GM18498 (cell line): ENCODE results near the gene ITPKB.
"Not testable (repeated sequence)": the region's sequence is repeated elsewhere in the genome, so short reads cannot be mapped to it uniquely, and the experiment has no call there.

Source experiments
- ATAC-seq: cut with Tn5 transposase; IDR thresholded peaks from one replicate; pipeline ENCODE4 v1.9.1; 2021; ENCODE audit warnings: mild to moderate bottlenecking, moderate library complexity; ENCODE audit not compliant: unreplicated experiment

The ITPKB gene

GRCh38 chr1:226761322-226761721, 22.2 kb upstream of the ITPKB start:
- ATAC-seq = no peak

GRCh38 chr1:226754793-226755533, 15.9 kb upstream of the ITPKB start:
- no peak for ATAC-seq

GRCh38 chr1:226754097-226754496, 15.0 kb upstream of the ITPKB start:
- ATAC-seq = no peak

- no peak for ATAC-seq
Observed at GRCh38 chr1:226751703-226752102, 12.6 kb upstream of the ITPKB start.

- ATAC-seq = no peak
Observed at GRCh38 chr1:226751214-226751613, 12.1 kb upstream of the ITPKB start.

- ATAC-seq = no peak
Observed at GRCh38 chr1:226749467-226749866, 10.4 kb upstream of the ITPKB start.

- ATAC-seq = no peak
Observed at GRCh38 chr1:226748306-226748705, 9.2 kb upstream of the ITPKB start.

GRCh38 chr1:226747519-226748263, 8.6 kb upstream of the ITPKB start:
- not testable (repeated sequence) for ATAC-seq

- ATAC-seq = no peak
Observed at GRCh38 chr1:226743259-226743658, 4.2 kb upstream of the ITPKB start.

GRCh38 chr1:226741009-226741408, 1.9 kb upstream of the ITPKB start:
- ATAC-seq = no peak

- ATAC-seq = no peak
Observed at GRCh38 chr1:226739696-226740065, 599 bp upstream of the ITPKB start.

GRCh38 chr1:226738421-226738994, 574 bp downstream of the ITPKB start:
- ATAC-seq = peak; percentile 34

GRCh38 chr1:226737819-226738420, 1.2 kb downstream of the ITPKB start:
- peak; percentile 29 for ATAC-seq

- ATAC-seq = peak; percentile 39
Observed at GRCh38 chr1:226736908-226737818, 1.9 kb downstream of the ITPKB start.

- ATAC-seq = no peak
Observed at GRCh38 chr1:226736001-226736907, 2.8 kb downstream of the ITPKB start.

GRCh38 chr1:226735576-226735975, 3.5 kb downstream of the ITPKB start:
- no peak for ATAC-seq

- ATAC-seq = no peak
Observed at GRCh38 chr1:226734611-226735153, 4.4 kb downstream of the ITPKB start.

- ATAC-seq = no peak
Observed at GRCh38 chr1:226733876-226734275, 5.2 kb downstream of the ITPKB start.

GRCh38 chr1:226733304-226733703, 5.8 kb downstream of the ITPKB start:
- no peak for ATAC-seq
